HPDE6-E6E7 (cell line): ENCODE data around the gene PCSK7.
"Not testable (repeated sequence)": the region's sequence is repeated elsewhere in the genome, so short reads cannot be mapped to it uniquely, and the experiment has no call there.

Experiments used
- DNase-seq: peaks from one replicate; pipeline ENCODE4 v3.0.0; 2011; ENCODE audit warnings: missing footprints; ENCODE audit errors: extremely low spot score

PCSK7 gene, protein sequence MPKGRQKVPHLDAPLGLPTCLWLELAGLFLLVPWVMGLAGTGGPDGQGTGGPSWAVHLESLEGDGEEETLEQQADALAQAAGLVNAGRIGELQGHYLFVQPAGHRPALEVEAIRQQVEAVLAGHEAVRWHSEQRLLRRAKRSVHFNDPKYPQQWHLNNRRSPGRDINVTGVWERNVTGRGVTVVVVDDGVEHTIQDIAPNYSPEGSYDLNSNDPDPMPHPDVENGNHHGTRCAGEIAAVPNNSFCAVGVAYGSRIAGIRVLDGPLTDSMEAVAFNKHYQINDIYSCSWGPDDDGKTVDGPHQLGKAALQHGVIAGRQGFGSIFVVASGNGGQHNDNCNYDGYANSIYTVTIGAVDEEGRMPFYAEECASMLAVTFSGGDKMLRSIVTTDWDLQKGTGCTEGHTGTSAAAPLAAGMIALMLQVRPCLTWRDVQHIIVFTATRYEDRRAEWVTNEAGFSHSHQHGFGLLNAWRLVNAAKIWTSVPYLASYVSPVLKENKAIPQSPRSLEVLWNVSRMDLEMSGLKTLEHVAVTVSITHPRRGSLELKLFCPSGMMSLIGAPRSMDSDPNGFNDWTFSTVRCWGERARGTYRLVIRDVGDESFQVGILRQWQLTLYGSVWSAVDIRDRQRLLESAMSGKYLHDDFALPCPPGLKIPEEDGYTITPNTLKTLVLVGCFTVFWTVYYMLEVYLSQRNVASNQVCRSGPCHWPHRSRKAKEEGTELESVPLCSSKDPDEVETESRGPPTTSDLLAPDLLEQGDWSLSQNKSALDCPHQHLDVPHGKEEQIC

DNA sequence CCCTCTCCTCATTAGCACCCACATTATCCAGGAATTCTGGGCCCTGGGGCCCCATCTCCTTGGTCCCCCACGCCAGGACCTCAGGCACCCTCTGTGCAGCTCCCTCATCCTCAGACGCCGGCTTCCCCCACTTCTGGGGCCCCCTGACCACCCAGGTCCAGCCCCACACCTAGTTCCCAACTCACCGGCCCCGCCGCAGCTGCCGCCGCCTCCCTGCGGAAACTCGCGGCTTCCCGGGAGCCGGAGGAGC, at the start of gene PCSK7:
Gene PCSK7, minus strand, starts transcription at position 232 of the 250 bp plus-strand sequence. CDS start 2,229 bp downstream, outside the sequence.
- peak; percentile 87 for DNase-seq

DNA sequence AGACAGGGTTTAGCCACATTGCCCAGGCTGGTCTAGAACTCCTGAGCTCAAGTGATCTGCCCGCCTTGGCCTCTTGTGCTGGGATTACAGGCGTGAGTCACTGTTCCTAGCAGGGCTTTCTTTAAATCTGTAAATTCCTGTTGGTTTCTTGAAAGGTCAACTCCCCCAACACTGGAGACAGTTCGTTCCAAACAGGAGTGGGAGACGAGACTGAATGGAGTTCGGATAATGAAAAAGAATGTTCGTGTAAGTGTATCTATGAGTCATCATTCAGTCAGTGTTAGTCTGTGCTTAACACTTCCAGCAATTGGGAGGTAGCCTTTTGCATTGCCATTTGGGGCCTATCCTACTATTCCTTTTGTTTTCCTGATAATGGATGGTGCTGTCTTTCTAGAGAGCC, 49.3 kb upstream of the PCSK7 start:
- DNase-seq = peak; percentile 52

DNA sequence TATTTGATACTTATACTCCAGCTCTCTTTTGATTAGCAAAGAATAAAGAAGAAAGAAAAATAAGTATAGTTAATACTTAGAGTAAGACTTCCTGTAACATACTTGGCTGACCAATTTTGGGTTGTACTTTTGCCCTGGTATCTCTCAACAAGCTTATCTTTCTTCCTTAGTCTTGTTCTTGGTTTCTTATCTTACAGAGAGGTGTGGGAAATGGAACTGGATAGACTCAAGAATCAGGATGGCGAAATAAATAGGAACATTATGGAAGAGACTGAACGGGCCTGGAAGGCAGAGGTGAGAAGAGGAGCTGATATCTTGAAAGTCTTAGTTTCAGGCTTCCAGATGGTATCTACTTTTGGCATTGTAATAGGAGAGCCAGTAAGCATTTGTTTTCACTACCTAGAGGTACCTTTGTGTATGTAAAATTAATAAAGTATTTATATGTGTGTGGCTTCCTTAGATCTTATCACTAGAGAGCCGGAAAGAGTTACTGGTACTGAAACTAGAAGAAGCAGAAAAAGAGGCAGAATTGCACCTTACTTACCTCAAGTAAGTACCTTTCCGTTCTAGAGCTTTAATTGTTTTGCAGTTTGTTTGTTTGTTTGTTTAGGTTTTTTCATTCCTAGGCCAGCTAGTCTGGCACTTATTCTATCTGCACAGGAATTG, 48.0 kb upstream of the PCSK7 start:
- DNase-seq = no peak

DNA sequence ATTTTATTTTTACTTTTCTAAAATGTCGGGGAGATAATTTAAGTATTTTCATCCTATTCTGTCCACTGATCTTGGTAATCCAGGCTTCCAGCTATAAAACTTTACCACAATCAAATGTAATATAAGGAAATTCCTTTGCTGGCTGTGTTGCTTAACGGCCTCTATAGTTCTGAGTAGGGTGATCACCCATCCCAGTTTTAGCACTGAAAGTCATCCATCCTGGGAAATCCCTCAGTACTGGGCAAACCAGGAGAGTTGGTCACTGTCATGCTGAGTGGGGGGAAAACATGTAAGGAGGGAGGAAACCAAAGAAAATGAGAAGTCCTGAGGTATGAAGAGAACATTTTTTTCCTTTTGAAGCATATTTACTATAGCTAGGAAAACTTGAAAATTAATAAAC, 46.5 kb upstream of the PCSK7 start:
- no peak for DNase-seq

DNA sequence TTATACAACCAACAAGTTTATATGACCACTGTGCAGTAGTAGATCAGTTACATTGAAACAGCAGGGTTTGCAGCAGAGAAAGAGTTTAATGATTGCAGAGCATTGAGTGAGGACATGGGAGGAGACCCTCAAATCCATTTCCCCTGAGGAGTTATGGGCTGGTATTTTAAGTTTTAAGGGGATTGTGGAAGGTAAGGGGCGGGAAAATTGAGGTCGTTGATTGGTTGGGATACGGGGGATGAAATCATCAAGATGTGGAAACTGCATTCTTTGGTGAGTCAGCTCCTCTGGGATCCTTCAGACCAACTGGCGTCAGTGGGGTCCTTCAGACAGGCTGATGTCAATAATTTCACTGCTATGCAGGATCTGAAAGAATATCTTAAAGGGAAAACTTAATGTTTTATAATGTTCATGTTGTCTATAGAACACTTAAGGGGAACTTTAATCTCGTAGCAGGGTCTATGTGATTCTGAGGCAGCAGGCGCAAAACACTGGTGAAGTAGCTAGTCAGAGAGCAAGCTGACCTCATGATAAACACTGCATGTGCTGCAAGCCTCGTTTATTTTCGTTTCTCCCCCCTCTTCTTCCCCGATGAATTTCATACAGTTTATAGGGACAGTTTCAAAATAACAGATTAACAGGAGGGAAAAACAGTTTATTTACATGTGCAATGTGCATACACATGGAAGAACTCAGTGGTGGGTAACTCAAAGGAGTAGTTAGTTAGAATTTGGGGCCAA, 41.8 kb upstream of the PCSK7 start:
- DNase-seq = no peak

DNA sequence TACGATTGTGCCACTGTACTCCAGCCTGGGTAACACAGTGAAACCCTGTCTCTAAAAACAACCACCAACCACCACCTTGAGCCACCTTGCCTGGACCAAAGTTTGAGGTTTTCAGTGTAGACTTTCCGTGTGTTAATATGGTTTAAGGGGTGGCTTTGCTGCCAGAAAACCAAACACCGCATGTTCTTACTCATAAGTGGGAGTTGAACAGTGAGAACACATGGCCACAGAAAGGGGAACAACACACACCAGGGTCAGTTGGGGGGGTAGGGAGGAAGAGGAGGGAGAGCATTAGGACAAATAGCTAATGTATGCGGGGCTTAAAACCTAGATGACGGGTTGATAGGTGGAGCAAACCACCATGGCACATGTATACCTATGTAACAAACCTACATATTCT, 40.3 kb upstream of the PCSK7 start:
- DNase-seq = not testable (repeated sequence)

DNA sequence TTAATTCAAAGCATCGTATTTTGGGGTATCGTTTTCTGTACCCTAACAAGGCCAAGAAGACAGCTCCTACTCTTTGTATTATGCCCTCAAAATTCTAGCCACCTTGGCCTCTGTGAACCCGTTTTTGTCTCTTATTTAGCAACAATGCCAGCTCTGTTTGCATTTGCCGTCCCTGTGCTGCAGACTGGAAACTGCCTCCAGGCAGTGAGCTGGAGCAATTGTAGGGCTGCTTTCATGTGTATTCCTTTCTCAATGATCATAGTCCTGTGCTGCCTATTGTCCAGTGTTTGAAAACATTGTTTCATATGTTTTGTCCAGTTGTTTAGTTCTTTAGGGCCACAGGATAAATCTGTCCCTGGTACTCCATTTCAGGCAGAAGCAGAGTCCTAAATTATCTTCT, 39.3 kb upstream of the PCSK7 start:
- no peak for DNase-seq

DNA sequence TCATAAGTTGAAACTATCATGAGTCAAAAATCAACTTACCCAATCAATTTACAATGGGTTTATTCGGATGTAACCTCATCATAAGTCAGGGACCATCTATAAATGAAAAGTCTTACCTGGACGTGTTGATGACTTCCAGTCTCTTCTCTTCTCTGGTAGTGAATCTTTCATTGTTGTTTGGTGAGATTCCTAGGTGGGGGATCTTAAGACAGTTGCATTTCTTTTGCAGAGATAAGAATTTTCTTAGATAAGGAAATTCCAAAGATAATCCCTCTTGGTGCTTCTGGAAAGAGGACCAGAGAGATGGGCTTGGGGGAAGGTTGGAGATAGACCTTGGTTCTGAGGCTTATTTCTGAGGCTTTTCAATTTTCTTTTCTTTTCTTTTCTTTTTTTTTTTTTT, 38.0 kb upstream of the PCSK7 start:
- DNase-seq = no peak

DNA sequence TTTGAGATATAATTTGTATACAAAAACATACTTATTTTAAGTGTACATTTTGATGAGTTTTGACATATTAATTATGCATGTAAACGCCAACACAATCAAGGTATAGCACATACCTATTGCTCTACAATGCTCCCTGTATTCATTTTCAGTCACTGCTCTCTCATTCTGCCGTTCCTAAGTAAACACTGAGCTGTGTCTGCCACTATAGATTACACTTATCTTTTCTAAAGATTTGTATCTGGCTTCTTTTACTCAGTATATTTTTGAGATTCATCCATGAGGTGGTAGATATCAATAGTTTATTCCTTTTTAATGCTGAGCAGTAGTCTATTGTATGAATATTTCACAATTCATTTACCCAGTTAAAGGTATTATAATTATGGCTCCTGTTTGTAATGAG, 33.9 kb upstream of the PCSK7 start:
- no peak for DNase-seq

DNA sequence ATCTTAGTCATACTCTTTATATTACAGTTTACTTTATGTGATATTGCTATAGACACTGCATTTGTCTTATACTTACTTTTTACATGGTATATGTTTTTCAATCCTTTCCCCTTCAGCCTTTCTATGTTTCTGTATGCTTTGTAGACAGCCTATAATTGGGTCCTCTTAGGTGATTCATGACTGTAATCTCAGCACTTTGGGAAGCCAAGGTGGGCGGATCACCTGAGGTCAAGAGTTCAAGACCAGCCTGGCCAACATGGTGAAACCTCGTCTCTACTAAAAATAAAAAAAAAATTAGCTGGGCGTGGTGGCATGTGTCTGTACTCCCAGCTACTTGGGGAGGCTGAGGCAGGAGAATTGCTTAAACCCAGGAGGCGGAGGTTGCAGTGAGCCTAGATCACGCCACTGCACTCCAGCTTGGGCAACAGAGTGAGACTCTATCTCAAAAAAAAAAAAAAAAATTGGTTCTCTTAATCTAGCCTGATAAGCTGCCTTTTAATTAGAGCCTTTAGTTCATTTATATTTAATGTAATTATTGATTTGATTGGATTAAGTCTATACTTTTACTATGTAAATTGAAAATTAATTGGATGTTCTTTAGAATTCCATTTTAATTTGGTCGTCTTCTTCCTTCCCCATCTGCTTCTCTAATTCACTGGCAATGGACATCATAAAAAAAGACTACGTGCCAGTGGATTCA, 32.9 kb upstream of the PCSK7 start:
- not testable (repeated sequence) for DNase-seq

DNA sequence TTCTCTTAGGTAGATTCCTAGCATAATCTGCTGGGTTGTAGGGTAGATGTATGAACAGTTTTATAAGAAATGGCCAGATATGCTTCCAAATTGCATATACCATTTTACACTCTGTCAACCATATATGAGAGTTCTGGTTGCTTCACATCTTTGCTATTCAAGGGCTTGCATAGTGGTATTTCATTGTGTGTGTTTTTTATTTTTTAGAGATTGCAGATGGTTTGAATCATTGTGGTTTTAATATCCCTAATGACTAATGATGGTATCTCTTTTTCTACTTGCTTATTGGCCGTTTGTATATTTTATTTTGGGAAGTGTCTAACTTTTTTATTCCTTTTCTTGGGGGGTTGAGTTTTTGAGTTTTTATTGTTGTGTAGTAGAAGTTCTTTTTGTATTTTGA, 27.5 kb upstream of the PCSK7 start:
- no peak for DNase-seq

DNA sequence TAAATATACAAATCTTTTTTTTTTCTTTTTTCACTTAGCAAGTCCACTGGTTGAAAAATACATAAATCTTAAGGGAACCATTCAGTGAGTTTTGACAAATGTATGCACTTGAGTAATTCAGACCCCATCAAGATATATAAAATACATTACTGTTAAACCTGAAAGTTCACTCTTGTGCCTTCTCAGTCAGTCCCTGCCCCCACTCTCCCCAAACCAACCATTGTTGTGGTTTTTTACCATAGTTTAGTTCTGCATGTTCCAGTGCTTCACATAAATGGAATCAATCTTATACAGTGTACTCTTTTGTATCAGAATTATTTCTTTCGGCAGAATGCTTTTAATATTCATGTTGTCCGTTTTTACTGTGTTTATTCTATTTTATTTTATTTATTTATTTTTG, 26.7 kb upstream of the PCSK7 start:
- no peak for DNase-seq

DNA sequence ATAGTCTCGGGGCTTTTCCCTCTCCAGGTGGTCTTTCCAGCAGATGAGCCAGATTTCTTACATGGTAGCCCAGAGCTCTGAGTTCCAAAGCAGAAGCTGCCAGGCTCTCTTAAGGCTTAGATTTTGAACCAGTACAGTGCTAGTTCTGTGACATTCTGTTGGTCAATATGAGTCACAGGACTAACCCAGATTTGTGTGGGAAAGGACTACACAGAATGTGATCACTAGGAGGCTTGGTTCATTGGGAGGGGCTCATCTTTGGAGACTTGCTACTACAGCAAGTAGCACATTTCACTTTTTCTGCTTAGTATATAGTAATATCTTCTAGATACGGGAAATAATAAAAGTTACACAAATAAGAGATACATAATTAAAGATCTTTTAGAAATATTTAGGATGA, 24.7 kb upstream of the PCSK7 start:
- no peak for DNase-seq

DNA sequence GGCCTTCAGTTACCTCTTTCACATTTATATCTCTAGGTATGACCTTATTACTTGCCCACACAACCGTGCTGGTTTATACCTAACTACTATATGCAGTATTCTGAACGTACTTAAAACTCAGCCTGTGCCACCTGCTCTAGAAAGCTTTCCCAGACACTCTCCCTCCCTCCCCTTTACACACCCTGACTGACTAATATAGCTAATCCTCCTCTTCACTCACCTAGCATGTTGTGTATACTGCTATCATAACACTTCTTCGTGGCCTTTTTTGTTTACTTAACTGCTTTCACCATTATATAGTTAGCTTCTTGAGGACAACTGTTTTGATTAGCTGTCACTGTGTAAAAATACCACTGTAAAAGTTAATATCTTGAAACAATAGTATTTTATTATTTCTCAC, 24.1 kb upstream of the PCSK7 start:
- peak; percentile 40 for DNase-seq

DNA sequence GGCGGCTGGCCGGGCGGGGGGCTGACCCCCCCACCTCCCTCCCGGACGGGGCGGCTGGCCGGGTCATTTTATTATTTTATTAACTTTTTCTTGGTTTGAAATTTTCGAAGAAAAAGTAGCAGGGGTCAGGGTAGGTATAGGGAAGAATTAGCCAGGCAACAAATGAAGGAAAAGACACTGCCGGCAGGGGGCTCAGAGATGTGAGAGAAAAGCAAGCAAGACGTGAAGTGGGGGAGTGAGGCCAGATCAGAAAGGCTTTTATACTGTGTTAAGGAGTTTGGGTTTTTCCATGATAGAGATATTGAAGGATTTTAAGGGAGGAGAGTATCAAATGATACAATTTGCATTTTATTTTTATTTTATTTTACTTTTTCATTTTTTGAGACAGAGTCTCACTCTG, 19.6 kb upstream of the PCSK7 start:
- no peak for DNase-seq

DNA sequence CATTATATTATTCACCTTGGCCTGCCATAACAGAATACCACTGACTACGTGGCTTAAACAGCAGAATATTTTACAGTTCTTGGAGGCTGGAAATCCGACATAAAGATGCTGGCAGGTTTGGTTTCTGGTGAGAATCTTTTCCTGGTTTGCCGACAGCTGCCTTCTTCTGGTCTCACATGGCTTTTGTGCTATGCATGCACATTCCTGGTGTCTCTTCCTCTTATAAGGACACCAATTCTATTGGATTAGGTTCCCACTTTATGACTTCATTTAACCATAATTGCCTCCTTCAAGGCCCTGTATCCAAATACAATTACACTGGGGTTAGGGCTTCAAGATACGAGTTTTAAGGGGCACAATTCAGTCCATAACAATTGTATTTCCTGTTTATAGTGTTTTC, 17.7 kb upstream of the PCSK7 start:
- DNase-seq = no peak

DNA sequence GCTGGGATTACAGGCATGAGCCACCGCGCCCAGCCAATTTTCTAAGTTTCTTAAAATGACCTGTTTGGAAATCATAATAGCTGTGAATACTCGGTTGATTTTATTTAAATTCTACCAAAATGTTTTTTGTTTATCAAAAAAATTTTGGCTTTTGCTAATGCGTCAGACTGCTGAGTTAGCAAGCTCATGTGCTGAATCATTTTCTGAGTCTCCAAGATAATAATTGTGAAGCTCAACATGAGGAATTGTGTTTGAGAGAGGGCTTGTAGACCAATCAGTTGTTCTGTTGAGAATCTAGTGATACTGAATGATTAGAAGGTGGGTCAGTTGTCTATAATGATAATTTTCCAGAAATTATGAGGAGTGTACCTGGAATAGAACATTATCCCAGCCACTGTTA, 16.5 kb upstream of the PCSK7 start:
- DNase-seq = no peak

DNA sequence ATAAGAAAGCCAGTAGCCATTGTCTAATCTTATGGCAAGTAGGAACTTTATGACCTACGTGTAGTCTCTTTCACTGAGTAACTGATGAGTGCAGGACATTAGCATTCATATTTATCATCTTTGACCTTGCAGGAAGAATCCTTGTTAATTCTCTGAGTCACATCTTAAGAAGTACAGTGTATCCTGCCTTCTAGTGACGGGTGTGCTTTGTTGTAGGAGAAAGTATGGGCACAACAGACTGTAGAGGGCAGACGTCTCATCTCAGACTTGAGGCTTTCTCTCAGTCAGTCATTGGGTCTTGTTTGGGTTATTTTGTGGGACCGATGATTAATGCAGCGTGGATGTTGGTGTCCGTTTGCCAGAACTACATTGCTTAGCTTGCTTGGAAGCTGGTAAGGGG, 7.4 kb upstream of the PCSK7 start:
- peak; percentile 79 for DNase-seq

DNA sequence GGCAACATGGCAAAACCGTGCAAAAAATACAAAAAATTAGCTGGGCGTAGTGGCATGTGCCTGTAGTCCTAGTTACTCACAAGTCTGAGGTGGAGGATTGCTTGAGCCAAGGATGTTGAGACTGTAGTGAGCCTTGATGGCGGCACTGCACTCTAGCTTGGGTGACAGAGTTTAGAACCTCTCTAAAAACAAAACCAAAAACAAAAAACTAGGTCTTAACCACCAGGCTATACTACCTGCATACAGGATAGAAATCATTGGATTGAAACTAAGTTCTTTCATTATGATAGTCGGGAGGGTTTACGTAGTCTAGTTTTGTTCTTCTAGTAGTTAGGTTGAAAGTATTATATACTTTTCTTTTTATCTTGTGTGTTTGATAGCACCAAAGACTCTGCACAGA, 6.3 kb upstream of the PCSK7 start:
- no peak for DNase-seq

DNA sequence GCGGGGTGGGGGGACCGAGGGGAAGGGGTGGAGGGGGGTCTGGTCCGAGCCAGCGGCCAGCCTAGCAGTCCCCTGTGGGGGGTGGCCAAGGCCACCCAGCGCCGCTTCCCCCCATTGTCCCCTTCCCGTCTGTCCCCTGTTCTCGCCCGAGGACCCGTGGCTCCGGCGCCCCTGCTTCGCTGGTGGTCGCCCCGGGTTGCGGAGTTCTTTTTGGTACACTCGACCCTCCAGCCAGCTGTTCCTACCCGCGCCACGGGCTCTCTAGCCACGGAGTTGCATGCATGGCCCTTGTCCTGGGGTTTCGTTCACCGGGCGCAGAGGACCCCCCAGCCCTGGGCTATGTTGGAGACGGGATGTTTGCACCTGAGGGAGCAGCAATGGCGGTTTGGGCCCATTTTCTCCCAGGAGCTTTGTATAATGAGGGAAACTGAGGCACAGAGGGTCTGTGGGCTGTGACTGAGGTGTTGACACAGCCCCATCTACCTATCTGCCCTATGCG, 1.1 kb upstream of the PCSK7 start:
- no peak for DNase-seq

DNA sequence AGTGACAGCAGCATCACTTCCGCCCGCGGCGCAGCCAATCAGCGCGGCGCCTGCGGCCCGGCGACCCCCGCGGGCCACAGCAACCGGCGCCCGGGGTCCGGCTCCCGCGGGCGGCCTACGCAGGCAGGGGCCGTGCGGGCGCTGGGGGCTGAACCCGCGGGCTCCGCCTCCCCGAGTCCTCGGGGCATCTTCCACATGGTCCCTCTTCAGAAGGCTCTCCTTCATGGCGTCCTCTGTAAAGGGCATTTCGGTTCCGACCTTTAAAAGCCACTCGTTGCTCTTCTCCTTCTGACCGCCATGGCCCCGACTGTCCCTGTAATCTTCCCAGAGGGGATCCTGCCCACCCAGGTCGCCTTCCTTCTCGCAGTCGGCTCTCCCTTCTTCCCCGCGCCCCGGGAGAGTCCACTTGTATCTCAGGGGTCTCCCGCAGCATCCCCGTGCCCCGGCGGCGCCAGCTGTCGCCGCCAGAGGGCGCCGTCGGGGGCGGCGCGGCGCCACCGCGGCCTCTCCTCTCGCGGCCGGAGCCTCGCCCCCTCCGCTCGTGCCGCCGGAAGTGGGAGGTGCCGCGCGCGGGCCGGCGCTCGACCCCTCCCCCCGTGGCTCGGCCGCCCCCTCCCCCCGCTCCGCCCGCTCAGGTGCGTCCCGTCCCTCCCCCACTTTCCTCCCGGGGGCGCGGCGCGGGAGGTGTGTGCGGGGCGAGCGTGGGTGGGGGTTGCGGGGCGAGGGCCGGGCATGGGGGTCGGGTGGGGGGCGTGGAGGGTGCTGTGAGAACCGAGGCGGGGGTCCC, 412 bp upstream of the PCSK7 start, which contains the start of gene RNF214:
Gene RNF214, plus strand, starts transcription at position 580 of the 787 bp plus-strand sequence. CDS start 1,602 bp downstream, outside the sequence.
- DNase-seq = peak; percentile 89
